WTC11 (cell line): ENCODE results near the gene KRTAP11-1. TPM values are rescaled to one million over a fixed set of nuclear protein-coding genes. Genes with fewer than 3 reads are reported as not detected.

Experiments
- ATAC-seq: fragments of 200-7000 bp; cut with Tn5 transposase; 2 replicates; pipeline ENCODE4 v1.10.0; 2021; ENCODE audit warnings: mild to moderate bottlenecking, moderate library complexity
- Bru-seq: library from RNA; stranded (reverse); fragments of 400-500 nt; gene quantifications from one replicate; lab custom pipeline; 2021; lab: Mats Ljungman, UMichigan
- CTCF ChIA-PET: fragments of 300-600 bp; sonication (Branson Sonifier 250); formaldehyde crosslinking; loops from one replicate; lab custom pipeline; 2021; ENCODE audit warnings: antibody characterized with exemption; lab: Charles Lee
- POLR2A ChIA-PET: fragments of 350-600 bp; sonication (Branson Sonifier 250); formaldehyde crosslinking; loops from one replicate; lab custom pipeline; 2021; ENCODE audit warnings: antibody characterized with exemption; lab: Charles Lee
- DNase-seq: peaks from one replicate; pipeline ENCODE4 v3.0.0; 2021; ENCODE audit warnings: low spot score
- H3K27ac Mint-ChIP-seq: 2 replicates; pipeline ENCODE4 v1.8.0; 2021; ENCODE audit warnings: mixed read lengths
- H3K27me3 Mint-ChIP-seq: 2 replicates; pipeline ENCODE4 v1.8.0; 2021; ENCODE audit warnings: low read depth, mild to moderate bottlenecking, moderate library complexity, mixed read lengths
- H3K36me3 Mint-ChIP-seq: 2 replicates; pipeline ENCODE4 v1.8.0; 2021; ENCODE audit warnings: mixed read lengths
- H3K4me1 Mint-ChIP-seq: 2 replicates; pipeline ENCODE4 v1.8.0; 2022; ENCODE audit warnings: mixed read lengths
- H3K4me3 Mint-ChIP-seq: 2 replicates; pipeline ENCODE4 v1.8.0; 2021; ENCODE audit warnings: mild to moderate bottlenecking, moderate library complexity, mixed read lengths
- H3K9me3 Mint-ChIP-seq: 2 replicates; pipeline ENCODE4 v1.8.0; 2021; ENCODE audit warnings: mixed read lengths
- AR ChIP-seq: fragments of 250-450 bp; sonication (Bioruptor Pico); IDR thresholded peaks from 2 replicates; pipeline ENCODE4 v1.9.0; 2021; ENCODE audit warnings: mild to moderate bottlenecking
- ATF1 ChIP-seq: sonication (generic); formaldehyde crosslinking; IDR thresholded peaks from 2 replicates; pipeline ENCODE4 v1.8.1; 2023; ENCODE audit warnings: mild to moderate bottlenecking, moderate library complexity, missing genetic modification reagents
- ATF2 ChIP-seq: sonication (generic); formaldehyde crosslinking; IDR thresholded peaks from 2 replicates; pipeline ENCODE4 v1.8.1; 2022; ENCODE audit warnings: low read depth, missing genetic modification reagents, borderline replicate concordance
- CTCF ChIP-seq: fragments of 200-600 bp; IDR thresholded peaks from 2 replicates; pipeline ENCODE4 v1.8.0; 2022; ENCODE audit warnings: antibody characterized with exemption
- E2F1 ChIP-seq: sonication (generic); formaldehyde crosslinking; IDR thresholded peaks from 2 replicates; pipeline ENCODE4 v1.8.0; 2022; ENCODE audit warnings: mild to moderate bottlenecking, missing genetic modification reagents
- E2F4 ChIP-seq: sonication (generic); formaldehyde crosslinking; IDR thresholded peaks from 2 replicates; pipeline ENCODE4 v1.8.1; 2022; ENCODE audit warnings: low read depth, mild to moderate bottlenecking, moderate library complexity, missing genetic modification reagents, borderline replicate concordance
- EMX1 ChIP-seq: fragments of 250-450 bp; sonication (Bioruptor Pico); IDR thresholded peaks from 2 replicates; pipeline ENCODE4 v1.8.0; 2021; ENCODE audit warnings: mild to moderate bottlenecking
- FOXJ3 ChIP-seq: sonication (generic); formaldehyde crosslinking; IDR thresholded peaks from 2 replicates; pipeline ENCODE4 v1.9.0; 2021; ENCODE audit warnings: missing genetic modification reagents, mild to moderate bottlenecking, borderline replicate concordance
- HMGA2 ChIP-seq: fragments of 250-450 bp; sonication (Bioruptor Pico); IDR thresholded peaks from 2 replicates; pipeline ENCODE4 v1.4.0; 2021; ENCODE audit warnings: mild to moderate bottlenecking, moderate library complexity
- IRF1 ChIP-seq: sonication (generic); formaldehyde crosslinking; IDR thresholded peaks from 2 replicates; pipeline ENCODE4 v1.8.0; 2023; ENCODE audit warnings: missing genetic modification reagents
- IRF2 ChIP-seq: sonication (generic); formaldehyde crosslinking; IDR thresholded peaks from 2 replicates; pipeline ENCODE4 v1.8.0; 2022; ENCODE audit warnings: low read depth, missing genetic modification reagents, borderline replicate concordance
- JUN ChIP-seq: sonication (generic); formaldehyde crosslinking; IDR thresholded peaks from 2 replicates; pipeline ENCODE4 v1.8.0; 2023; ENCODE audit warnings: mild to moderate bottlenecking, missing genetic modification reagents
- RORB ChIP-seq: fragments of 250-450 bp; sonication (Bioruptor Pico); IDR thresholded peaks from 2 replicates; pipeline ENCODE4 v1.9.0; 2021; ENCODE audit warnings: mild to moderate bottlenecking
- TCF7 ChIP-seq: sonication (generic); formaldehyde crosslinking; IDR thresholded peaks from 2 replicates; pipeline ENCODE4 v1.8.0; 2022; ENCODE audit warnings: mild to moderate bottlenecking, low read depth, missing genetic modification reagents, moderate library complexity
- TP53 ChIP-seq: sonication (generic); formaldehyde crosslinking; IDR thresholded peaks from 2 replicates; pipeline ENCODE4 v1.8.1; 2023; ENCODE audit warnings: mild to moderate bottlenecking, missing genetic modification reagents
- ZBTB21 ChIP-seq: sonication (generic); formaldehyde crosslinking; IDR thresholded peaks from 2 replicates; pipeline ENCODE4 v1.8.1; 2023; ENCODE audit warnings: mild to moderate bottlenecking, missing genetic modification reagents, borderline replicate concordance
- ZMAT4 ChIP-seq: fragments of 250-450 bp; sonication (Bioruptor Pico); IDR thresholded peaks from 2 replicates; pipeline ENCODE4 v1.9.0; 2021; ENCODE audit warnings: mild to moderate bottlenecking
- ZNF219 ChIP-seq: sonication (generic); formaldehyde crosslinking; IDR thresholded peaks from 2 replicates; pipeline ENCODE4 v1.8.0; 2023; ENCODE audit warnings: missing genetic modification reagents, mild to moderate bottlenecking, borderline replicate concordance
- ZNF281 ChIP-seq: sonication (generic); formaldehyde crosslinking; IDR thresholded peaks from 2 replicates; pipeline ENCODE4 v1.8.0; 2023; ENCODE audit warnings: mild to moderate bottlenecking, missing genetic modification reagents
- ZSCAN18 ChIP-seq: fragments of 250-450 bp; sonication (Bioruptor Pico); IDR thresholded peaks from 2 replicates; pipeline ENCODE4 v2.1.2; 2022; ENCODE audit warnings: mild to moderate bottlenecking, moderate library complexity
- long read RNA-seq, 3 experiments: library from RNA in 1 of 3; library from capped mRNA in 1 of 3; library from polyadenylated mRNA in 1 of 3; unstranded in 2 of 3; stranded (forward) in 1 of 3; transcript quantifications; one replicate each; pipeline ENCODE4 v2.0.0, GENCODE V29; 2021
- total RNA-seq: library from RNA; stranded (reverse); gene quantifications from 3 replicates; pipeline ENCODE4 v1.2.3, GENCODE V29; 2021

Gene KRTAP11-1
- total RNA-seq (not detected in 3 replicates), Bru-seq, nascent RNA (percentile 20 among the genes with signal in this experiment)
- long read RNA-seq, experiment 1, result 0 reads
- long read RNA-seq, experiment 2, result 0 reads
- long read RNA-seq, experiment 3, result 0 reads

- no peak for TF ChIP-seq ATF1 (CRISPR knock-in tag)
- no peak for TF ChIP-seq FOXJ3
- no peak for TF ChIP-seq IRF1
- TF ChIP-seq TCF7 (CRISPR knock-in tag), result no peak
- no peak for TF ChIP-seq E2F4 (CRISPR knock-in tag)
- TF ChIP-seq ATF2, result no peak
- TF ChIP-seq HMGA2 (CRISPR knock-in tag), result no peak
- TF ChIP-seq EMX1 (CRISPR knock-in tag), result no peak
- TF ChIP-seq CTCF, result no peak
- no peak for TF ChIP-seq RORB
- TF ChIP-seq JUN (CRISPR knock-in tag), result no peak
- TF ChIP-seq TP53 (CRISPR knock-in tag), result no peak
- no peak for TF ChIP-seq ZNF219 (CRISPR knock-in tag)
- TF ChIP-seq AR (CRISPR knock-in tag), result no peak
- TF ChIP-seq IRF2 (CRISPR knock-in tag), result no peak
- TF ChIP-seq ZMAT4 (CRISPR knock-in tag), result no peak
- POLR2A ChIA-PET, result interaction anchor here (0.5 kb wide), 1 partner anchor 50 kb away, joined by 4 read pairs; no protein-coding TSS in a partner anchor
- no peaks in the 10 kb centered on the region for H3K27me3 Mint-ChIP-seq
- H3K9me3 Mint-ChIP-seq, result no peaks in the 10 kb centered on the region
- no peaks in the 10 kb centered on the region for H3K36me3 Mint-ChIP-seq
- DNase-seq (no peak), ATAC-seq (no peak)
- CTCF ChIA-PET, result interaction anchor here (1.2 kb wide), 1 partner anchor 42 kb away, joined by 3 read pairs; no protein-coding TSS in a partner anchor
- H3K27ac Mint-ChIP-seq, result no peak within 1 kb of the TSS
- H3K4me1 Mint-ChIP-seq, result no peaks in the 10 kb centered on the region
- no peak within 1 kb of the TSS for H3K4me3 Mint-ChIP-seq
Measured at GRCh38 chr21:30881480-30881879, at the start of gene KRTAP11-1. TSS of gene KRTAP11-1 (minus strand) at chr21:30881580. CDS start at chr21:30881524, 56 bp downstream.

- Mint-ChIP-seq H3K4me3 (no peak overlapping the region), H3K9me3 (peaks cover 23% of the 10 kb centered on the region), H3K27ac (no peak overlapping the region), H3K27me3 (no peaks in the 10 kb centered on the region), H3K36me3 (no peaks in the 10 kb centered on the region), H3K4me1 (peaks cover 4% of the 10 kb centered on the region; the same call in 1 of the 2 replicates)
- ATAC-seq (no peak), DNase-seq (no peak)
- CTCF ChIA-PET, result no interaction called here
- POLR2A ChIA-PET, result no interaction called here
- no peak for TF ChIP-seq ZMAT4 (CRISPR knock-in tag)
- TF ChIP-seq ZSCAN18 (CRISPR knock-in tag), result no peak
- no peak for TF ChIP-seq ATF1 (CRISPR knock-in tag)
- no peak for TF ChIP-seq E2F1
- TF ChIP-seq ZBTB21 (CRISPR knock-in tag), result no peak
- no peak for TF ChIP-seq ZNF281
Measured at GRCh38 chr21:30924146-30924700, 42.8 kb upstream of the KRTAP11-1 start.
